Measurements from ENCODE around the gene CCL23.

Gene CCL23

DNA sequence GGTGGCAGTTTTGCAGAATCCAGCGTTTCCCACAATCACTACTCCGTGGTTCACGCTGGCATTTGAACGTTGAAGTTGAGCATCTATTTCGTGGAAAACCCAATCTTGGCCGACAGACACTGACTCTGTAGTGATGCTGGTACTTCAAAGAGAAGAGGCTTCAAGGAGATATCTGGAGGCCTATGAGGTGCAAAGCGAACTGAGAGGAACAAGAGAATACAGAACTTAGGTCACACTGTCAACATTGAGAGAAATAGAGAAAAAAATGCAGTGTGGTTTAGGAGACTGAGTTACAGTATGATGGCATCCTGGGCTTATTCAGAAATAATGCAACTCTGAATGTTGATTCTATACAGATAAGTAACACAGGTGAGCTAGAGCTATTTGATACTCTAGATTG lies 52.5 kb downstream of the CCL23 start:
- peak; percentile 27 for DNase-seq

- no peak for DNase-seq
These were observed 54.1 kb downstream of the CCL23 start for GRCh38 chr17:35963663-35964062.

Data from activated CD4-positive, alpha-beta T cell treated with anti-CD3 and anti-CD28 coated beads, Interleukin-10, Interleukin-2, amounts not matched to agents 100 ng/mL and 50 ng/mL, durations not matched to agents 16 hours and 8 hours (primary cell).